Measurements from ENCODE around the gene MIDN.
"Not testable (repeated sequence)": the region's sequence is repeated elsewhere in the genome, so short reads cannot be mapped to it uniquely, and the experiment has no call there.

The MIDN gene

DNA sequence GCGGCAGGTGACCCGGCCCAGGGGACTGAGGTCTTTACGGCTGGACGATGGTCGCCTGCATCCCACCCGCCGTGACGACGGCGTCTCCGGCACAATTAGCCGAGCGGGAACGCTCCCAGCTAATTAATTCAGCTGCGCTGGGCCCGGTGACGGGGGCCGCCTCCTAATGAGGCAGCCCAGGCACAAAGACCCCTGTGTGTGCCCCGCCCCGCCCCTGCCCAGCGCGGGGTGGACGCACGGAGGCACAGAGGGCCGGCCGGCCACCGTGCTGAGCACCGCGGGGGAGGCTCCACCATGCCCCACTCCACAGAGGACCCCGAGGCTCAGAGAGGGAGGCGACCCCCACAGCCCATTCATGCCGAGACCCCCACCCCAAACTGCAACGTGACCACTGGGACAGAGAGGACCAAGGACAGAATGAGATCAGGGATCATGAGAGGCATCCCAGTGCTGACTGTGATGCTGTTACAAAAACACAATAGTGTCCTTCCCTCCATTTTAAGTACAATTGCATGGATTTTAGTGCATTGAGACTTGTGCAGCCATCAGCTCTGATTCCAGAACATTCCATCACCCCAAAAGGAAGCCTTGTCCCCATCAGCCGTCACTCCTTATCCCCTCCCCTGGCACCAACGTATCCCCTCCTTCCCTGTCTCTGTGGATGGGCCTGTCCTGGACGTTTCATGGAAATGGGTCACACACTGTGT is 54.3 kb downstream of the MIDN start:
- Histone ChIP-seq H3K9me3 (ENCODE audit: control extremely low read depth in 1 of 5, control insufficient read depth in 4 of 5, insufficient read depth in 2 of 5, low read depth in 1 of 5, low read length in 4 of 5) (no peaks in the 10 kb centered on the region), H3K4me1 (ENCODE audit: control extremely low read depth in 1 of 4, control insufficient read depth in 4 of 4, insufficient read depth in 4 of 4, low read length in 3 of 4) (no peaks in the 10 kb centered on the region), H3K27me3 (replicated peaks in 2 of 5; ENCODE audit: control insufficient read depth in 4 of 5, insufficient read depth in 5 of 5, low read length in 4 of 5) (no peaks in the 10 kb centered on the region), H3K36me3 (ENCODE audit: control insufficient read depth in 4 of 4, insufficient read depth in 4 of 4, low read length in 3 of 4) (no peaks in the 10 kb centered on the region), H3K4me3 (ENCODE audit: control insufficient read depth in 1 of 7, extremely low read depth in 1 of 7, insufficient read depth in 4 of 7, low read depth in 2 of 7, low read length in 6 of 7) (no peak overlapping the region), H3K27ac (ENCODE audit: insufficient read depth in 1 of 2, low read depth in 1 of 2, low read length in 2 of 2, poor library complexity in 1 of 2, severe bottlenecking in 2 of 2) (no peak overlapping the region)
- ChIA-PET POLR2A (no interaction called here), CTCF (interaction anchor here (0.9 kb wide), 1 partner anchor 23 kb away, joined by 3 read pairs; no protein-coding TSS in a partner anchor)
- no peak for DNase-seq
- 86% methylated on average over 23 of the region's 36 CpGs for WGBS (ENCODE audit: insufficient coverage)

GRCh38 chr19:1304197-1304924 is 56.0 kb downstream of the MIDN start:
- Histone ChIP-seq H3K36me3 (ENCODE audit: control insufficient read depth in 4 of 4, insufficient read depth in 4 of 4, low read length in 3 of 4) (no peaks in the 10 kb centered on the region), H3K9me3 (ENCODE audit: control extremely low read depth in 1 of 5, control insufficient read depth in 4 of 5, insufficient read depth in 2 of 5, low read depth in 1 of 5, low read length in 4 of 5) (no peaks in the 10 kb centered on the region), H3K27me3 (replicated peaks in 2 of 5; ENCODE audit: control insufficient read depth in 4 of 5, insufficient read depth in 5 of 5, low read length in 4 of 5) (no peaks in the 10 kb centered on the region), H3K4me3 (ENCODE audit: control insufficient read depth in 1 of 7, extremely low read depth in 1 of 7, insufficient read depth in 4 of 7, low read depth in 2 of 7, low read length in 6 of 7) (no peak overlapping the region), H3K4me1 (ENCODE audit: control extremely low read depth in 1 of 4, control insufficient read depth in 4 of 4, insufficient read depth in 4 of 4, low read length in 3 of 4) (no peaks in the 10 kb centered on the region), H3K27ac (ENCODE audit: insufficient read depth in 1 of 2, low read depth in 1 of 2, low read length in 2 of 2, poor library complexity in 1 of 2, severe bottlenecking in 2 of 2) (no peak overlapping the region)
- WGBS (ENCODE audit: insufficient coverage), result 98% methylated on average over 28 of the region's 28 CpGs
- ChIA-PET POLR2A (no interaction called here), CTCF (interaction anchor here (1.0 kb wide), 1 partner anchor 13 kb away, joined by 3 read pairs; no protein-coding TSS in a partner anchor)
- DNase-seq, result no peak

DNA sequence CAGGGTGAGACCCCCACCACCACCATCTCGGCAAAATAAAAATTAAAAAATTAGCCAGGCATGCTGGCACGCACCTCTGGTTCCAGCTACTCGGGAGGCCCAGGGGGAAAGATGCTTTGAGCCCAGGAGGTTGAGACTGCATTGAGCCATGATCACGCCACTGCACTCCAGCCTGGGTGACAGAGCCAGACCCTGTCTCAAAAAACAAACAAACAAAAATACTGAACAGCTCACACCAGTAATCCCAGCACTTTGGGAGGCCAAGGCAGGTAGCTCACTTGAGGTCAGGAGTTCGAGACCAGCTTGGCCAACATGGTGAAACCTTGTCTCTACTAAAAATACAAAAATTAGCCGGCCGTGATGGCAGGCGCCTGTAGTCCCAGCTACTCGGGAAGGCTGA is 57.0 kb downstream of the MIDN start:
- H3K9me3 ChIP-seq (ENCODE audit: control extremely low read depth in 1 of 5, control insufficient read depth in 4 of 5, insufficient read depth in 2 of 5, low read depth in 1 of 5, low read length in 4 of 5); H3K36me3 ChIP-seq (ENCODE audit: control insufficient read depth in 4 of 4, insufficient read depth in 4 of 4, low read length in 3 of 4); H3K4me3 ChIP-seq (ENCODE audit: control insufficient read depth in 1 of 7, extremely low read depth in 1 of 7, insufficient read depth in 4 of 7, low read depth in 2 of 7, low read length in 6 of 7); H3K27ac ChIP-seq (ENCODE audit: insufficient read depth in 1 of 2, low read depth in 1 of 2, low read length in 2 of 2, poor library complexity in 1 of 2, severe bottlenecking in 2 of 2); CTCF ChIA-PET; H3K27me3 ChIP-seq (replicated peaks in 2 of 5; ENCODE audit: control insufficient read depth in 4 of 5, insufficient read depth in 5 of 5, low read length in 4 of 5); DNase-seq; H3K4me1 ChIP-seq (ENCODE audit: control extremely low read depth in 1 of 4, control insufficient read depth in 4 of 4, insufficient read depth in 4 of 4, low read length in 3 of 4); POLR2A ChIA-PET: not testable (repeated sequence)
- WGBS (ENCODE audit: insufficient coverage), result 93% methylated on average over 3 of the region's 9 CpGs

GRCh38 chr19:1307320-1307719 is 58.9 kb downstream of the MIDN start:
- Histone ChIP-seq H3K27me3 (replicated peaks in 2 of 5; ENCODE audit: control insufficient read depth in 4 of 5, insufficient read depth in 5 of 5, low read length in 4 of 5) (no peaks in the 10 kb centered on the region), H3K27ac (ENCODE audit: insufficient read depth in 1 of 2, low read depth in 1 of 2, low read length in 2 of 2, poor library complexity in 1 of 2, severe bottlenecking in 2 of 2) (no peak overlapping the region), H3K4me1 (ENCODE audit: control extremely low read depth in 1 of 4, control insufficient read depth in 4 of 4, insufficient read depth in 4 of 4, low read length in 3 of 4) (no peaks in the 10 kb centered on the region), H3K9me3 (ENCODE audit: control extremely low read depth in 1 of 5, control insufficient read depth in 4 of 5, insufficient read depth in 2 of 5, low read depth in 1 of 5, low read length in 4 of 5) (no peaks in the 10 kb centered on the region), H3K4me3 (ENCODE audit: control insufficient read depth in 1 of 7, extremely low read depth in 1 of 7, insufficient read depth in 4 of 7, low read depth in 2 of 7, low read length in 6 of 7) (no peak overlapping the region), H3K36me3 (ENCODE audit: control insufficient read depth in 4 of 4, insufficient read depth in 4 of 4, low read length in 3 of 4) (no peaks in the 10 kb centered on the region)
- ChIA-PET CTCF (interaction anchor here (1.5 kb wide), 1 partner anchor 22 kb away, joined by 3 read pairs; no protein-coding TSS in a partner anchor), POLR2A (no interaction called here)
- 93% methylated on average over 34 of the region's 38 CpGs for WGBS (ENCODE audit: insufficient coverage)
- no peak for DNase-seq

GRCh38 chr19:1307755-1308303 is 59.4 kb downstream of the MIDN start:
- ChIA-PET CTCF (interaction anchor here (1.5 kb wide), 1 partner anchor 23 kb away, joined by 3 read pairs; no protein-coding TSS in a partner anchor), POLR2A (no interaction called here)
- DNase-seq, result no peak
- no peak overlapping the region for H3K27ac ChIP-seq (ENCODE audit: insufficient read depth in 1 of 2, low read depth in 1 of 2, low read length in 2 of 2, poor library complexity in 1 of 2, severe bottlenecking in 2 of 2)
- H3K4me1 ChIP-seq (ENCODE audit: control extremely low read depth in 1 of 4, control insufficient read depth in 4 of 4, insufficient read depth in 4 of 4, low read length in 3 of 4), result no peaks in the 10 kb centered on the region
- no peaks in the 10 kb centered on the region for H3K36me3 ChIP-seq (ENCODE audit: control insufficient read depth in 4 of 4, insufficient read depth in 4 of 4, low read length in 3 of 4)
- WGBS (ENCODE audit: insufficient coverage), result 97% methylated on average over 18 of the region's 20 CpGs
- no peaks in the 10 kb centered on the region for H3K9me3 ChIP-seq (ENCODE audit: control extremely low read depth in 1 of 5, control insufficient read depth in 4 of 5, insufficient read depth in 2 of 5, low read depth in 1 of 5, low read length in 4 of 5)
- no peaks in the 10 kb centered on the region for H3K27me3 ChIP-seq (replicated peaks in 2 of 5; ENCODE audit: control insufficient read depth in 4 of 5, insufficient read depth in 5 of 5, low read length in 4 of 5)
- no peak overlapping the region for H3K4me3 ChIP-seq (ENCODE audit: control insufficient read depth in 1 of 7, extremely low read depth in 1 of 7, insufficient read depth in 4 of 7, low read depth in 2 of 7, low read length in 6 of 7)

DNA sequence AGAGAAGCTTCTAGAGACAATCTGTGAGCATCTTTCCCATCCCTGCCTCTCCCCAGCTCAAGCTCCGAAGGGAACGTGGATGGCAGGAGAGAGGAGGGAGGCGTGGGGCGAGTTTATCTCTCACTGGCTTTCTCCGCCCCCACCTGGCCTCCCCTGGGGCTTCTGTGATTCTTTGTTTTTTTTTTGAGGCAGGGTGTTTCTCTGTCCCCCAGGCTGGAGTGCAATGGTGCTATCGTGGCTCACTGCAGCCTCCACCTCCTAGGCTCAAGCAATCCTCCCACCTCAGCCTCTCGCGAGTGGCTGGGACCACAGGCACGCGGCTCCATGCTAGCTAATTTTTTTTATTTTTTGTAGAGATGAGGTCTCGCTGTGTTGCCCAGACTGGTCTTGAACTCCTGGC is 60.3 kb downstream of the MIDN start:
- POLR2A ChIA-PET, result no interaction called here
- no peak for DNase-seq
- CTCF ChIA-PET, result interaction anchor here (0.7 kb wide), 1 partner anchor 19 kb away, joined by 4 read pairs; no protein-coding TSS in a partner anchor

More for the DNA sequence above, 60.3 kb downstream of the MIDN start:
- H3K27me3 ChIP-seq (replicated peaks in 2 of 5; ENCODE audit: control insufficient read depth in 4 of 5, insufficient read depth in 5 of 5, low read length in 4 of 5), result peaks cover 0 to 2% (median 0%) of the 10 kb centered on the region in 5 experiments
- no peak overlapping the region for H3K27ac ChIP-seq (ENCODE audit: insufficient read depth in 1 of 2, low read depth in 1 of 2, low read length in 2 of 2, poor library complexity in 1 of 2, severe bottlenecking in 2 of 2)
- whole genome bisulfite sequencing (ENCODE audit: insufficient coverage), result 81% methylated on average over 5 of the region's 11 CpGs
- no peaks in the 10 kb centered on the region for H3K36me3 ChIP-seq (ENCODE audit: control insufficient read depth in 4 of 4, insufficient read depth in 4 of 4, low read length in 3 of 4)
- no peak overlapping the region for H3K4me3 ChIP-seq (ENCODE audit: control insufficient read depth in 1 of 7, extremely low read depth in 1 of 7, insufficient read depth in 4 of 7, low read depth in 2 of 7, low read length in 6 of 7)
- no peaks in the 10 kb centered on the region for H3K9me3 ChIP-seq (ENCODE audit: control extremely low read depth in 1 of 5, control insufficient read depth in 4 of 5, insufficient read depth in 2 of 5, low read depth in 1 of 5, low read length in 4 of 5)
- no peaks in the 10 kb centered on the region for H3K4me1 ChIP-seq (ENCODE audit: control extremely low read depth in 1 of 4, control insufficient read depth in 4 of 4, insufficient read depth in 4 of 4, low read length in 3 of 4)

Measured in common myeloid progenitor, CD34-positive (primary cell).